ACC112 (cell line): ENCODE data around the gene FAP.

Experiments used
- H2AFZ ChIP-seq: fragments of 200-600 bp; sonication (generic); one replicate; pipeline ENCODE4 v1.6.0; 2017; ENCODE audit warnings: antibody characterized with exemption, low read length; ENCODE audit not compliant: unreplicated experiment
- H3K27ac ChIP-seq: fragments of 200-600 bp; sonication (generic); 2 replicates; pipeline ENCODE4 v1.5.1; 2014; ENCODE audit warnings: low read depth, mild to moderate bottlenecking, antibody characterized with exemption, low read length, moderate library complexity
- H3K27me3 ChIP-seq: fragments of 200-600 bp; sonication (generic); 2 replicates; pipeline ENCODE4 v1.6.1; 2014; ENCODE audit warnings: mild to moderate bottlenecking, antibody characterized with exemption, low read length, moderate library complexity, mixed read lengths; ENCODE audit not compliant: insufficient read depth
- H3K36me3 ChIP-seq: fragments of 200-600 bp; sonication (generic); 2 replicates; pipeline ENCODE4 v1.6.1; 2016; ENCODE audit warnings: mild to moderate bottlenecking, antibody characterized with exemption, low read length, moderate library complexity, mixed read lengths; ENCODE audit not compliant: insufficient read depth
- H3K4me1 ChIP-seq: fragments of 200-600 bp; sonication (generic); one replicate; pipeline ENCODE4 v1.6.1; 2016; ENCODE audit warnings: low read length, mixed read lengths; ENCODE audit not compliant: insufficient read depth, unreplicated experiment, control insufficient read depth
- H3K4me3 ChIP-seq: fragments of 200-600 bp; sonication (generic); 2 replicates; pipeline ENCODE4 v1.5.1; 2014; ENCODE audit warnings: mild to moderate bottlenecking, low read depth, low read length
- H3K79me2 ChIP-seq: fragments of 200-600 bp; sonication (generic); one replicate; pipeline ENCODE4 v1.6.0; 2016; ENCODE audit warnings: low read length; ENCODE audit not compliant: control insufficient read depth, unreplicated experiment, insufficient read depth

The FAP gene

GRCh38 chr2:162258686-162259085 is 15.4 kb upstream of the FAP start:
- peak overlapping the region; percentile 43 for H2AFZ ChIP-seq
- H3K27me3 ChIP-seq, result no peaks in the 10 kb centered on the region
- H3K27ac ChIP-seq, result 0 out of 2 replicates have a peak overlapping the region, but pooled peaks have one; percentile 5
- no peaks in the 10 kb centered on the region for H3K79me2 ChIP-seq
- H3K4me3 ChIP-seq, result no peak overlapping the region
- H3K36me3 ChIP-seq, result no peaks in the 10 kb centered on the region
- H3K4me1 ChIP-seq, result peaks cover 47% of the 10 kb centered on the region

GRCh38 chr2:162258169-162258568 is 14.9 kb upstream of the FAP start:
- Histone ChIP-seq H2AFZ (no peak overlapping the region), H3K4me1 (peaks cover 47% of the 10 kb centered on the region), H3K4me3 (no peak overlapping the region), H3K27me3 (no peaks in the 10 kb centered on the region), H3K27ac (no peak overlapping the region), H3K79me2 (no peaks in the 10 kb centered on the region), H3K36me3 (no peaks in the 10 kb centered on the region)

- Histone ChIP-seq H3K27me3 (no peaks in the 10 kb centered on the region), H3K79me2 (no peaks in the 10 kb centered on the region), H3K4me1 (peaks cover 47% of the 10 kb centered on the region), H2AFZ (peak overlapping the region; percentile 28), H3K36me3 (no peaks in the 10 kb centered on the region), H3K27ac (peak overlapping the region; percentile 30; the same call in 1 of the 2 replicates), H3K4me3 (no peak overlapping the region)
Measured at GRCh38 chr2:162257425-162257824, 14.2 kb upstream of the FAP start.

DNA sequence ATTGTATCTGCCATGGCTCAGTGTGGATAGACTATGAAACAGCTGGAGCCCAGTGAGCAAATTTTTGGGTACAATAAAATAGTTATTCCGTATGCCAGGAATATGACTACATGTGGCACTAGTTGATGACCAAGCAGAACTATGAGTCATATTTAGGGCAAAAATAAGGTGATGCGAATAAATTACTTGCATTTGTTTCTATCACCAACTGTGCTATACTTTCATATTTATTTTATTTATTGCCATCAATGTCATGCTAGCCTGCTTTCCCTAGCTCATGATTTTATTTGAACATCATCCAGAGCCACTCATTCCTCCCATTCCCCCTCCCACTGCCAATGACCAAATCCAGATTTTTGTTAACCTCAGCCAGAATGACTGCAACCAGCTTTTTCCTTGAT is 13.3 kb upstream of the FAP start:
- H2AFZ ChIP-seq, result peak overlapping the region; percentile 5
- no peaks in the 10 kb centered on the region for H3K27me3 ChIP-seq
- peaks cover 42% of the 10 kb centered on the region for H3K4me1 ChIP-seq
- no peaks in the 10 kb centered on the region for H3K36me3 ChIP-seq
- no peaks in the 10 kb centered on the region for H3K79me2 ChIP-seq
- H3K27ac ChIP-seq, result peak overlapping the region; percentile 30
- H3K4me3 ChIP-seq, result no peak overlapping the region

- Histone ChIP-seq H3K4me1 (peaks cover 27% of the 10 kb centered on the region), H3K79me2 (no peaks in the 10 kb centered on the region), H2AFZ (no peak overlapping the region), H3K27ac (no peak overlapping the region), H3K4me3 (no peak overlapping the region), H3K36me3 (no peaks in the 10 kb centered on the region), H3K27me3 (no peaks in the 10 kb centered on the region)
Measured at GRCh38 chr2:162254236-162254871, 11.1 kb upstream of the FAP start.

GRCh38 chr2:162253435-162253834 is 10.2 kb upstream of the FAP start:
- H3K4me1 ChIP-seq, result peaks cover 18% of the 10 kb centered on the region
- H2AFZ ChIP-seq, result no peak overlapping the region
- no peaks in the 10 kb centered on the region for H3K36me3 ChIP-seq
- no peak overlapping the region for H3K27ac ChIP-seq
- H3K27me3 ChIP-seq, result no peaks in the 10 kb centered on the region
- H3K4me3 ChIP-seq, result no peak overlapping the region
- H3K79me2 ChIP-seq, result no peaks in the 10 kb centered on the region

DNA sequence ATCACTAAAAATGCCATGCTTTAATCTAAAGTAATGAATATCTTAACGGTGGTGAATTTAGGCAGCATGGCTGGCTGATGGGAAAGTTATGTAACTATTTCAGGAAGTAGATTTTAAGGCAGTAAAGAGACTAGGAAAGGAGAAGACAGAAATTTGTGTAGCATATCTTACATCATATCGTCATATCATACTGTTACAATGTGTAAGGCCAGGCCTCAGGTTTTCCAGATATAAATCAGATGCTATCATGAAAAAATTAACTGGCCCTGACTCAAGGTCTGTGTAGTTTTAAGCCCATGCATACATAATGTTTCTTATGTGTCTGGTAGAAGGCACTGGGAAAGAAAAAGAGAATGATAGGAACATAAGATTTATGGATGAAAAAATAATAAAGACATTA is 8.9 kb upstream of the FAP start:
- no peak overlapping the region for H3K27ac ChIP-seq
- peaks cover 6% of the 10 kb centered on the region for H3K4me1 ChIP-seq
- H3K79me2 ChIP-seq, result no peaks in the 10 kb centered on the region
- no peaks in the 10 kb centered on the region for H3K27me3 ChIP-seq
- H2AFZ ChIP-seq, result no peak overlapping the region
- H3K36me3 ChIP-seq, result no peaks in the 10 kb centered on the region
- no peak overlapping the region for H3K4me3 ChIP-seq

GRCh38 chr2:162245781-162246180 is 2.5 kb upstream of the FAP start:
- H3K27ac ChIP-seq, result peak overlapping the region; percentile 90
- no peak overlapping the region for H3K4me3 ChIP-seq
- no peaks in the 10 kb centered on the region for H3K36me3 ChIP-seq
- no peaks in the 10 kb centered on the region for H3K27me3 ChIP-seq
- peaks cover 38% of the 10 kb centered on the region for H3K4me1 ChIP-seq
- peak overlapping the region; percentile 4 for H2AFZ ChIP-seq
- peaks cover 24% of the 10 kb centered on the region for H3K79me2 ChIP-seq

- H3K27ac ChIP-seq, result peak overlapping the region; percentile 90
- peak overlapping the region; percentile 55; the same call in 1 of the 2 replicates for H3K4me3 ChIP-seq
- peaks cover 31% of the 10 kb centered on the region for H3K79me2 ChIP-seq
- no peaks in the 10 kb centered on the region for H3K27me3 ChIP-seq
- H3K36me3 ChIP-seq, result no peaks in the 10 kb centered on the region
- peaks cover 45% of the 10 kb centered on the region for H3K4me1 ChIP-seq
- H2AFZ ChIP-seq, result peak overlapping the region; percentile 2
Measured at GRCh38 chr2:162245061-162245460, 1.8 kb upstream of the FAP start.

DNA sequence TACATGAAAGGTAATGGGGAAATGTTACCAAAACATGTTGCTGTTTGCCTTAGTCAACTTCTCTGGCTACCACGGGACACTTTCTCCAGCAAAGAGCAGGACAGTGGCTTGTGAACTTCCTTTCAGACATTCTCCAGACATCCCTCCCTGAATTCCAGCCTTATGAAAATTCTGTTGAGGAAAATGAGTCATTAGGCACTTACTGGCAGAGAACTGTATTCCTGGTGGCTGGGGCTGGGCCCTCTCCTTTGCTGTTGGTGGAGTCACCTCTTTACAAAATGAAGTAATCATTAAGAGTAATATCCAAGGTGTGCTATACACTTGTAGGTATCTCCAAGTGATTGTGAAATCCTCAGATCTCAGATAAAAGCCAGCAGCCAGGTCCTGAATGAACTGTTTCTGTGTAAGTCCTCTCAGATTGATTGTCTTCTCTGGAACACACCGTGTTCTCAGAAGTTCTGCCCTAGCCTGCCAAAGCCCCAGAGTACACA is 1.3 kb upstream of the FAP start:
- H3K36me3 ChIP-seq, result peaks cover 4% of the 10 kb centered on the region
- H3K79me2 ChIP-seq, result peaks cover 35% of the 10 kb centered on the region
- no peaks in the 10 kb centered on the region for H3K27me3 ChIP-seq
- H3K4me3 ChIP-seq, result peak overlapping the region; percentile 55
- peak overlapping the region; percentile 90 for H3K27ac ChIP-seq
- peaks cover 49% of the 10 kb centered on the region for H3K4me1 ChIP-seq
- peak overlapping the region; percentile 2 for H2AFZ ChIP-seq

- Histone ChIP-seq H3K27ac (peak overlapping the region; percentile 90), H2AFZ (peak overlapping the region; percentile 18), H3K4me1 (peaks cover 49% of the 10 kb centered on the region), H3K36me3 (peaks cover 12% of the 10 kb centered on the region), H3K79me2 (peaks cover 36% of the 10 kb centered on the region), H3K27me3 (no peaks in the 10 kb centered on the region), H3K4me3 (peak overlapping the region; percentile 91)
Measured at GRCh38 chr2:162243715-162244114, 470 bp upstream of the FAP start.
